Aorta (tissue), 5 donors: ENCODE results near the gene HMCN1. TPM values are rescaled to one million over a fixed set of nuclear protein-coding genes. Genes with fewer than 3 reads are reported as not detected.

Experiments used
- ATAC-seq: fragments of 200-7000 bp; cut with Tn5 transposase; one replicate; pipeline ENCODE4 v1.9.1; 2022; ENCODE audit warnings: moderate library complexity; ENCODE audit not compliant: low FRiP score
- DNase-seq, 2 donors: peaks; one replicate each; pipeline ENCODE4 v3.0.0-alpha.2; 2020
- H3K27ac ChIP-seq, 2 donors: one replicate each; pipeline ENCODE4 v1.5.1; 2013; ENCODE audit warnings: low read length in 2 of 2, mild to moderate bottlenecking in 2 of 2, moderate library complexity in 2 of 2, control low read depth in 1 of 2, inconsistent platforms in 1 of 2, low read depth in 1 of 2
- H3K27me3 ChIP-seq, 2 donors: one replicate each; pipeline ENCODE4 v1.6.1; 2013; ENCODE audit warnings: control low read depth in 1 of 2, low read length in 1 of 2, mild to moderate bottlenecking in 1 of 2, moderate library complexity in 1 of 2; ENCODE audit not compliant: insufficient read depth in 2 of 2, control insufficient read depth in 1 of 2
- H3K36me3 ChIP-seq, 2 donors: one replicate each; pipeline ENCODE4 v1.6.1; 2013; ENCODE audit warnings: control low read depth in 1 of 2, low read length in 1 of 2, mild to moderate bottlenecking in 1 of 2; ENCODE audit not compliant: insufficient read depth in 2 of 2, control insufficient read depth in 1 of 2
- H3K4me1 ChIP-seq, 2 donors: one replicate each; pipeline ENCODE4 v1.6.1; 2013; ENCODE audit warnings: low read length in 2 of 2, control low read depth in 1 of 2, mild to moderate bottlenecking in 1 of 2, moderate library complexity in 1 of 2; ENCODE audit not compliant: insufficient read depth in 2 of 2, control insufficient read depth in 1 of 2
- H3K4me3 ChIP-seq, 2 donors: one replicate each; pipeline ENCODE4 v1.5.1; 2013; ENCODE audit warnings: low read length in 2 of 2, control low read depth in 1 of 2, mild to moderate bottlenecking in 1 of 2
- H3K9me3 ChIP-seq: one replicate; pipeline ENCODE4 v1.6.1; 2013; ENCODE audit warnings: mild to moderate bottlenecking, low read length; ENCODE audit not compliant: control insufficient read depth
- WGBS, 2 donors: extraction: QIAGEN DNeasy Blood & Tissue Kit; methylation state at CpG; one replicate each; pipeline ENCODE4 v1.1.7; 2013; 5-methylcytosine and 5-hydroxymethylcytosine counted together
- intact Hi-C, 2 donors: fragments of 100-400 bp; cut with DNase I; formaldehyde crosslinking; loops; one replicate each; pipeline versions ENCODE4 v1.14.2 to v1.15.0; 2022
- polyA plus RNA-seq, 2 donors: library from polyadenylated mRNA; stranded (reverse); fragments of 200-250 nt; gene quantifications; one replicate each; pipeline ENCODE4 v1.2.3, GENCODE V29; 2013
- total RNA-seq, 2 donors: library from RNA; stranded (reverse); fragmentation: NEBNext Ultra II Directional; extraction: Animal tissue kit (Norgen Biotek cat#: 25700); gene quantifications; one replicate each; pipeline ENCODE4 v1.2.1, GENCODE V29; 2021
- donor health status: healthy with polysubstance abuse.
- donor health status: Bipolar disorder and iron deficiency.
- donor health status: DM: no; HTN: no; CAD: no.
- donor health status: DM: no; HTN: no; CAD: no.
- donor health status: DM: yes; HTN: yes; CAD: no.

The HMCN1 gene
- total and polyA plus RNA-seq, 4 donors: 11.3 to 93.6 (median 50.0) TPM

- 76 to 88% methylated on average over 2 of the region's 2 CpGs for WGBS, 2 donors
- intact Hi-C loops: no loop called here
Observed at GRCh38 chr1:186054003-186054402, 319.8 kb downstream of the HMCN1 start.

GRCh38 chr1:186054932-186055331 lies 320.7 kb downstream of the HMCN1 start:
- no peaks in the 10 kb centered on the region for H3K27me3 ChIP-seq
- no peak for ATAC-seq
- no peak for DNase-seq
- peaks cover 3 to 4% of the 10 kb centered on the region in 2 donors for H3K36me3 ChIP-seq
- H3K9me3 ChIP-seq: no peaks in the 10 kb centered on the region
- 98 to 100% methylated on average over 2 of the region's 2 CpGs for WGBS, 2 donors
- H3K27ac ChIP-seq: no peak overlapping the region
- H3K4me3 ChIP-seq: no peak overlapping the region
- intact Hi-C loops: no loop called here
- no peaks in the 10 kb centered on the region for H3K4me1 ChIP-seq

More at GRCh38 chr1:186054003-186054402, 319.8 kb downstream of the HMCN1 start:
- no peak for ATAC-seq
- Histone ChIP-seq H3K36me3 (peaks cover 3 to 4% of the 10 kb centered on the region in 2 donors), H3K4me1 (no peaks in the 10 kb centered on the region), H3K27ac (no peak overlapping the region), H3K9me3 (no peaks in the 10 kb centered on the region), H3K4me3 (no peak overlapping the region), H3K27me3 (no peaks in the 10 kb centered on the region)
- DNase-seq: no peak

DNA sequence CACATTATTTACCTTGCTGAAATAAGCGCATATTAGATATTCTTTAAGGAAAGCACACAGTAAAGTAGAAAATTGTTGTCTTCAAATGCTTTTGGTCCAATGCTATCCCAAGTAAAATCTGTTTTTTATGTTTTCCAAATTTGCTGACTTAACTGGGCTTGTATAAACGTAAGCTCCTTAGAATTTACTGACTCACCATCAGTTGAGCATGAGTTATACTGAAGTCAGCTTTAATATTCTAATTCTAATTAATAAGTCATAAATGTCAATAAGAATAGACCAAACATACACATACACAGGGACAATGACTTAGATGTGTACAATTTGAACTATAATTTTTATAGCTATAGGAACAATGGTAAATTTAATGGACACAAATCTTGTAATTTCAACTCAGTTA lies 321.7 kb downstream of the HMCN1 start:
- Histone ChIP-seq H3K27ac (no peak overlapping the region), H3K4me3 (no peak overlapping the region), H3K36me3 (peaks cover 3 to 4% of the 10 kb centered on the region in 2 donors), H3K9me3 (no peaks in the 10 kb centered on the region), H3K4me1 (no peaks in the 10 kb centered on the region), H3K27me3 (no peaks in the 10 kb centered on the region)
- intact Hi-C loops: no loop called here
- 40 to 48% methylated on average over 2 of the region's 2 CpGs for WGBS, 2 donors
- ATAC-seq: no peak
- DNase-seq: no peak

DNA sequence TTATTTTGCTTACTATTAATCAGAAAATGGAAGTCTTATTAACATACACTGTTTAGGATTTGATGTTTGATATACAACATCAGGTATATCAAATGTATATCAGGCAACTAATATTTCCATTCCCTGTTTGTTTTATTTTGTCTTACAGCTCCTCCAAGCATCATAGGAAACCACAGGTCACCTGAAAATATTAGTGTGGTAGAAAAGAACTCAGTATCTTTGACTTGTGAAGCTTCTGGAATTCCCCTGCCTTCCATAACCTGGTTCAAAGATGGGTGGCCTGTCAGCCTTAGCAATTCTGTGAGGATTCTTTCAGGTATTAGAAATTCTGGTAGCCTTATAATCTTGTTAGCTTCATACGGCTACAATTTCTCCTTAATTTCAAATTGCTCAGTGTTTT lies 322.9 kb downstream of the HMCN1 start:
- DNase-seq (no peak), ATAC-seq (no peak)
- Histone ChIP-seq H3K4me3 (no peak overlapping the region), H3K27ac (no peak overlapping the region), H3K36me3 (peaks cover 3 to 4% of the 10 kb centered on the region in 2 donors), H3K9me3 (no peaks in the 10 kb centered on the region), H3K4me1 (no peaks in the 10 kb centered on the region), H3K27me3 (no peaks in the 10 kb centered on the region)
- intact Hi-C loops: no loop called here
- 90 to 98% methylated on average over 1 of the region's 1 CpG for whole genome bisulfite sequencing, 2 donors

GRCh38 chr1:186059311-186059710 lies 325.1 kb downstream of the HMCN1 start:
- DNase-seq: no peak
- H3K4me3 ChIP-seq: no peak overlapping the region
- H3K36me3 ChIP-seq: peaks cover 0 to 4% of the 10 kb centered on the region in 2 donors
- ATAC-seq: no peak
- H3K27me3 ChIP-seq: no peaks in the 10 kb centered on the region
- H3K27ac ChIP-seq: no peak overlapping the region
- intact Hi-C loops: no loop called here
- WGBS, 2 donors: 75 to 91% methylated on average over 1 of the region's 1 CpG
- H3K9me3 ChIP-seq: no peaks in the 10 kb centered on the region
- H3K4me1 ChIP-seq: no peaks in the 10 kb centered on the region

- no peak overlapping the region for H3K4me3 ChIP-seq
- H3K27ac ChIP-seq: no peak overlapping the region
- WGBS, 2 donors: 48 to 49% methylated on average over 4 of the region's 4 CpGs
- H3K4me1 ChIP-seq: no peaks in the 10 kb centered on the region
- ATAC-seq (no peak), DNase-seq (no peak)
- no peaks in the 10 kb centered on the region for H3K9me3 ChIP-seq
- H3K36me3 ChIP-seq: peaks cover 0 to 3% of the 10 kb centered on the region in 2 donors
- intact Hi-C loops: no loop called here
- no peaks in the 10 kb centered on the region for H3K27me3 ChIP-seq
Observed at GRCh38 chr1:186059752-186060151, 325.6 kb downstream of the HMCN1 start.

DNA sequence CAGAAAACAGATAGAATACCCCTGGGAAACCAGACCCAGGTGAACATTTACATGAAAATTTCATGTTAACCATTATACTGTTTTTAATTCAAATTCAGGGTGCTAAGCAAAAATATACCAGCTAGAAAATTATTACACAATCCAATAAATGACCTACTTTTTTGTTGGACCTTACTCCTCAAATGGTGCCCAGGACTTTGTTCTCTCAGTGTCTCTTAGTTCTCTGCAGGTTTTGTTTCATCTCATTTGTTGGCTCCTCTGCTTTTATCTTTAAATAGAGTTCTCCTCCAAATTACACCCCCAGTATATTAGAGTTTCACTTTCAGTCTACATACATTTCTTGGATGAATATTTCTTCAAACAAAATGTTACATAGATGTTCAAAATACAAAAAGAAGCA lies 326.0 kb downstream of the HMCN1 start:
- Histone ChIP-seq H3K27ac (no peak overlapping the region), H3K9me3 (no peaks in the 10 kb centered on the region), H3K4me1 (no peaks in the 10 kb centered on the region), H3K27me3 (no peaks in the 10 kb centered on the region), H3K4me3 (no peak overlapping the region), H3K36me3 (peaks cover 0 to 3% of the 10 kb centered on the region in 2 donors)
- DNase-seq (no peak), ATAC-seq (no peak)
- intact Hi-C loops: no loop called here

- DNase-seq (no peak), ATAC-seq (no peak)
- intact Hi-C loops: no loop called here
- WGBS, 2 donors: 56 to 70% methylated on average over 1 of the region's 1 CpG
- no peak overlapping the region for H3K27ac ChIP-seq
- no peaks in the 10 kb centered on the region for H3K27me3 ChIP-seq
- no peaks in the 10 kb centered on the region for H3K4me1 ChIP-seq
- H3K9me3 ChIP-seq: no peaks in the 10 kb centered on the region
- no peak overlapping the region for H3K4me3 ChIP-seq
- no peaks in the 10 kb centered on the region for H3K36me3 ChIP-seq
Observed at GRCh38 chr1:186063091-186063657, 329.0 kb downstream of the HMCN1 start.

- Histone ChIP-seq H3K4me1 (no peaks in the 10 kb centered on the region), H3K27ac (no peak overlapping the region), H3K4me3 (no peak overlapping the region), H3K36me3 (no peaks in the 10 kb centered on the region), H3K27me3 (no peaks in the 10 kb centered on the region), H3K9me3 (no peaks in the 10 kb centered on the region)
- DNase-seq (no peak), ATAC-seq (no peak)
- intact Hi-C loops: no loop called here
- 76 to 81% methylated on average over 3 of the region's 3 CpGs for whole genome bisulfite sequencing, 2 donors
Observed at GRCh38 chr1:186066411-186066810, 332.2 kb downstream of the HMCN1 start.
